PC-3 (cell line): ENCODE data around the gene CDHR3. TPM values are rescaled to one million over a fixed set of nuclear protein-coding genes. Genes with fewer than 3 reads are reported as not detected.

Experiments
- ATAC-seq: fragments of 200-7000 bp; cut with Tn5 transposase; 2 replicates; pipeline ENCODE4 v1.9.1; 2020; ENCODE audit warnings: mild to moderate bottlenecking, moderate library complexity
- BruUV-seq: library from RNA; stranded (reverse); fragments of 400-500 nt; replicated peaks from 2 replicates; lab custom pipeline; 2021; lab: Mats Ljungman, UMichigan
- CTCF ChIA-PET: fragments of 300-600 bp; sonication (Branson Sonifier 250); formaldehyde crosslinking; loops from one replicate; lab custom pipeline; 2022; ENCODE audit warnings: antibody characterized with exemption; lab: Charles Lee
- POLR2A ChIA-PET: fragments of 300-600 bp; sonication (Branson Sonifier 250); formaldehyde crosslinking; loops from one replicate; lab custom pipeline; 2022; ENCODE audit warnings: antibody characterized with exemption; ENCODE audit not compliant: unreplicated experiment; lab: Charles Lee
- DNase-seq: peaks from one replicate; pipeline ENCODE4 v3.0.0-alpha.2; 2015
- H2AFZ ChIP-seq: fragments of 300-600 bp; sonication (generic); 2 replicates; pipeline ENCODE4 v1.6.0; 2016; ENCODE audit warnings: antibody characterized with exemption, low read length
- H3F3A ChIP-seq: fragments of 300-600 bp; sonication (generic); one replicate; pipeline ENCODE4 v1.6.0; 2017; ENCODE audit warnings: antibody characterized with exemption, low read length, control low read depth, mild to moderate bottlenecking; ENCODE audit not compliant: unreplicated experiment
- H3K27ac ChIP-seq: fragments of 300-600 bp; sonication (generic); 2 replicates; pipeline ENCODE4 v1.5.1; 2016; ENCODE audit warnings: mild to moderate bottlenecking, low read length
- H3K27me3 ChIP-seq: fragments of 300-600 bp; sonication (generic); 2 replicates; pipeline ENCODE4 v1.6.1; 2016; ENCODE audit warnings: low read length, mixed read lengths
- H3K36me3 ChIP-seq: fragments of 300-600 bp; sonication (generic); 2 replicates; pipeline ENCODE4 v1.6.1; 2016; ENCODE audit warnings: low read depth, mixed run types, low read length, mixed read lengths
- H3K4me1 ChIP-seq: fragments of 300-600 bp; sonication (generic); 2 replicates; pipeline ENCODE4 v1.5.1; 2016; ENCODE audit warnings: low read length; ENCODE audit not compliant: insufficient read depth
- H3K4me2 ChIP-seq: fragments of 300-600 bp; sonication (generic); 2 replicates; pipeline ENCODE4 v1.6.0; 2016; ENCODE audit warnings: low read length
- H3K4me3 ChIP-seq: fragments of 300-600 bp; sonication (generic); 2 replicates; pipeline ENCODE4 v1.5.1; 2016; ENCODE audit warnings: mild to moderate bottlenecking, low read length, mixed read lengths
- H3K79me2 ChIP-seq: fragments of 300-600 bp; sonication (generic); 2 replicates; pipeline ENCODE4 v1.6.1; 2017; ENCODE audit warnings: low read length, mixed read lengths
- H3K9ac ChIP-seq: fragments of 300-600 bp; sonication (generic); 2 replicates; pipeline ENCODE4 v1.6.0; 2016; ENCODE audit warnings: mild to moderate bottlenecking, low read length
- H3K9me2 ChIP-seq: fragments of 300-600 bp; sonication (generic); replicated peaks from 2 replicates; pipeline ENCODE4 v1.6.1; 2016; ENCODE audit warnings: mixed run types, low read length, mixed read lengths
- H3K9me3 ChIP-seq: fragments of 300-600 bp; sonication (generic); 2 replicates; pipeline ENCODE4 v1.6.1; 2016; ENCODE audit warnings: low read length, mixed read lengths
- H4K20me1 ChIP-seq: fragments of 300-600 bp; sonication (generic); 2 replicates; pipeline ENCODE4 v1.6.1; 2016; ENCODE audit warnings: low read length, mixed read lengths
- CTCF ChIP-seq: fragments of 300-600 bp; sonication (generic); conservative IDR thresholded peaks from 2 replicates; pipeline ENCODE4 v1.5.1; 2017; ENCODE audit warnings: antibody characterized with exemption, low read depth, mild to moderate bottlenecking, low read length
- EZH2 ChIP-seq: fragments of 300-600 bp; sonication (generic); IDR thresholded peaks from one replicate; pipeline ENCODE4 v1.6.1; 2017; ENCODE audit warnings: antibody characterized with exemption, mild to moderate bottlenecking, low read length; ENCODE audit not compliant: unreplicated experiment
- EZH2phosphoT487 ChIP-seq: fragments of 300-600 bp; sonication (generic); IDR thresholded peaks from 2 replicates; pipeline ENCODE4 v1.6.1; 2018; ENCODE audit warnings: mild to moderate bottlenecking, antibody characterized with exemption, low read length, borderline replicate concordance
- intact Hi-C: fragments of 100-400 bp; cut with micrococcal nuclease; formaldehyde crosslinking; loops from 2 replicates; pipeline ENCODE4 v1.9.0; 2023
- total RNA-seq: library from RNA; depleted of rRNA; stranded (reverse); fragments of >200 nt; gene quantifications from 2 replicates; pipeline ENCODE4 v1.2.3, GENCODE V29; 2014

The CDHR3 gene
- total RNA-seq, 1 experiment from 2014 or later, result 9.8 TPM

- no peak; the same call in 1 of the 2 replicates for ATAC-seq
- Histone ChIP-seq H3K9me3 (no peaks in the 10 kb centered on the region), H3F3A (peaks cover 6% of the 10 kb centered on the region), H3K4me3 (no peak overlapping the region), H3K27ac (0 out of 2 replicates have a peak overlapping the region, but pooled peaks have one; percentile 6), H4K20me1 (no peaks in the 10 kb centered on the region), H3K79me2 (no peaks in the 10 kb centered on the region), H3K27me3 (no peaks in the 10 kb centered on the region), H3K9me2 (no peaks in the 10 kb centered on the region), H3K4me1 (peaks cover 73% of the 10 kb centered on the region), H3K36me3 (no peaks in the 10 kb centered on the region), H3K9ac (no peak overlapping the region), H3K4me2 (peak overlapping the region; percentile 8; the same call in 1 of the 2 replicates), H2AFZ (0 out of 2 replicates have a peak overlapping the region, but pooled peaks have one; percentile 10)
- BruUV-seq, result no TSS peak
- TF ChIP-seq EZH2phosphoT487, result no peak
- no peak for TF ChIP-seq EZH2
- no peak for TF ChIP-seq CTCF
- ChIA-PET CTCF (no interaction called here), POLR2A (no interaction called here)
- intact Hi-C loops, result no loop called here
- DNase-seq, result peak; percentile 43
These were observed 98.9 kb downstream of the CDHR3 start for GRCh38 chr7:106062006-106062405.

GRCh38 chr7:106062521-106062931 lies 99.5 kb downstream of the CDHR3 start:
- no peaks in the 10 kb centered on the region for H4K20me1 ChIP-seq
- no peaks in the 10 kb centered on the region for H3K27me3 ChIP-seq
- CTCF ChIA-PET, result no interaction called here
- TF ChIP-seq EZH2, result no peak
- no peak for TF ChIP-seq EZH2phosphoT487
- TF ChIP-seq CTCF, result no peak
- no peak overlapping the region for H3K4me3 ChIP-seq
- no peak overlapping the region for H3K9ac ChIP-seq
- no TSS peak for BruUV-seq
- intact Hi-C loops, result no loop called here
- 0 out of 2 replicates have a peak overlapping the region, but pooled peaks have one; percentile 6 for H3K27ac ChIP-seq
- no peak for ATAC-seq
- H3F3A ChIP-seq, result peaks cover 6% of the 10 kb centered on the region
- DNase-seq, result peak; percentile 22
- 0 out of 2 replicates have a peak overlapping the region, but pooled peaks have one; percentile 10 for H2AFZ ChIP-seq
- peaks cover 68% of the 10 kb centered on the region for H3K4me1 ChIP-seq
- no peaks in the 10 kb centered on the region for H3K79me2 ChIP-seq
- no peaks in the 10 kb centered on the region for H3K9me2 ChIP-seq
- H3K4me2 ChIP-seq, result peak overlapping the region; percentile 8; the same call in 1 of the 2 replicates
- H3K9me3 ChIP-seq, result no peaks in the 10 kb centered on the region
- H3K36me3 ChIP-seq, result no peaks in the 10 kb centered on the region
- POLR2A ChIA-PET, result no interaction called here

- Histone ChIP-seq H3K9ac (no peak overlapping the region), H3K4me3 (no peak overlapping the region), H3K79me2 (no peaks in the 10 kb centered on the region), H4K20me1 (no peaks in the 10 kb centered on the region), H3K27me3 (no peaks in the 10 kb centered on the region), H2AFZ (no peak overlapping the region), H3F3A (peaks cover 6% of the 10 kb centered on the region), H3K4me2 (no peak overlapping the region), H3K4me1 (peaks cover 64% of the 10 kb centered on the region), H3K9me3 (no peaks in the 10 kb centered on the region), H3K9me2 (no peaks in the 10 kb centered on the region), H3K36me3 (no peaks in the 10 kb centered on the region), H3K27ac (no peak overlapping the region)
- no peak for DNase-seq
- POLR2A ChIA-PET, result no interaction called here
- CTCF ChIA-PET, result interaction anchor here (0.7 kb wide), 1 partner anchor 49 kb away, joined by 8 read pairs; the partner anchor contains the start of gene SYPL1
- intact Hi-C loops, result no loop called here
- no TSS peak for BruUV-seq
- TF ChIP-seq EZH2phosphoT487 (no peak), CTCF (no peak), EZH2 (no peak)
- no peak for ATAC-seq
These were observed 100.0 kb downstream of the CDHR3 start for GRCh38 chr7:106063024-106063423.
